GM21619 (cell line): ENCODE measurements around the gene DOC2A.

Experiments
- ATAC-seq: cut with Tn5 transposase; IDR thresholded peaks from one replicate; pipeline ENCODE4 v1.9.1; 2021; ENCODE audit not compliant: unreplicated experiment

The DOC2A gene

GRCh38 chr16:29990034-29990433 is 20.8 kb downstream of the DOC2A start:
- no peak for ATAC-seq

- no peak for ATAC-seq
These were observed 21.5 kb downstream of the DOC2A start for GRCh38 chr16:29989111-29989858.

GRCh38 chr16:29988346-29989075 is 22.3 kb downstream of the DOC2A start:
- ATAC-seq, result no peak

GRCh38 chr16:29987371-29988085 is 23.3 kb downstream of the DOC2A start:
- no peak for ATAC-seq

- no peak for ATAC-seq
These were observed 23.9 kb downstream of the DOC2A start for GRCh38 chr16:29986931-29987330.

GRCh38 chr16:29986231-29986630 is 24.6 kb downstream of the DOC2A start:
- ATAC-seq, result no peak

- no peak for ATAC-seq
These were observed 25.5 kb downstream of the DOC2A start for GRCh38 chr16:29985271-29985811.

GRCh38 chr16:29984764-29985147 is 26.1 kb downstream of the DOC2A start:
- no peak for ATAC-seq

GRCh38 chr16:29984137-29984763 is 26.6 kb downstream of the DOC2A start:
- no peak for ATAC-seq

- ATAC-seq, result no peak
These were observed 27.2 kb downstream of the DOC2A start for GRCh38 chr16:29983420-29984136.

GRCh38 chr16:29982560-29983419 is 28.0 kb downstream of the DOC2A start:
- ATAC-seq, result no peak

GRCh38 chr16:29978564-29979270 is 32.1 kb downstream of the DOC2A start:
- no peak for ATAC-seq

- ATAC-seq, result no peak
These were observed 32.7 kb downstream of the DOC2A start for GRCh38 chr16:29978081-29978480.

- ATAC-seq, result no peak
These were observed 33.6 kb downstream of the DOC2A start for GRCh38 chr16:29977063-29977825.

- no peak for ATAC-seq
These were observed 34.9 kb downstream of the DOC2A start for GRCh38 chr16:29975811-29976511.

GRCh38 chr16:29975134-29975538 is 35.7 kb downstream of the DOC2A start:
- ATAC-seq, result no peak

- peak; percentile 1 for ATAC-seq
These were observed 36.3 kb downstream of the DOC2A start for GRCh38 chr16:29974291-29975133.
